Measurements from ENCODE around the gene B4GALT4. TPM values are rescaled to one million over a fixed set of nuclear protein-coding genes. Genes with fewer than 3 reads are reported as not detected.

The B4GALT4 gene
- total RNA-seq, 4 donors from 2014 or later: 5.7 to 13.4 (median 7.7) TPM

GRCh38 chr3:119222391-119222790 is 18.3 kb downstream of the B4GALT4 start:
- no peaks in the 10 kb centered on the region for H3K27me3 ChIP-seq
- peaks cover 0 to 45% of the 10 kb centered on the region in 2 donors for H3K36me3 ChIP-seq
- in situ Hi-C loops (cut with MboI; ENCODE audit: low sequenced_read_pairs in 4 of 4): no loop called here
- H3K4me1 ChIP-seq: no peaks in the 10 kb centered on the region
- H3K9me3 ChIP-seq: no peaks in the 10 kb centered on the region
- H3K4me3 ChIP-seq: no peak overlapping the region
- TF ChIP-seq POLR2A (IDR thresholded peaks at IDR 0.05) (no peak), CTCF (IDR thresholded peaks at IDR 0.05 in 4 of 5, conservative IDR thresholded peaks at IDR 0.05 in 1 of 5) (no peak)
- no peak for DNase-seq
- ATAC-seq: no peak
- no peak overlapping the region for H3K27ac ChIP-seq
- intact Hi-C loops (cut with DNase I; ENCODE audit: low total_unique reads): no loop called here

GRCh38 chr3:119221779-119222320 is 18.8 kb downstream of the B4GALT4 start:
- in situ Hi-C loops (cut with MboI; ENCODE audit: low sequenced_read_pairs in 4 of 4): no loop called here
- intact Hi-C loops (cut with DNase I; ENCODE audit: low total_unique reads): no loop called here
- Histone ChIP-seq H3K27ac (no peak overlapping the region), H3K27me3 (no peaks in the 10 kb centered on the region), H3K36me3 (peaks cover 0 to 50% of the 10 kb centered on the region in 2 donors), H3K4me3 (no peak overlapping the region), H3K4me1 (no peaks in the 10 kb centered on the region), H3K9me3 (no peaks in the 10 kb centered on the region)
- no peak for DNase-seq
- TF ChIP-seq POLR2A (IDR thresholded peaks at IDR 0.05) (no peak), CTCF (IDR thresholded peaks at IDR 0.05 in 4 of 5, conservative IDR thresholded peaks at IDR 0.05 in 1 of 5) (no peak)
- ATAC-seq: no peak

- H3K27ac ChIP-seq: no peak overlapping the region
- TF ChIP-seq CTCF (IDR thresholded peaks at IDR 0.05 in 4 of 5, conservative IDR thresholded peaks at IDR 0.05 in 1 of 5): no peak
- TF ChIP-seq POLR2A (IDR thresholded peaks at IDR 0.05): no peak
- H3K27me3 ChIP-seq: no peaks in the 10 kb centered on the region
- DNase-seq: no peak
- H3K9me3 ChIP-seq: no peaks in the 10 kb centered on the region
- H3K36me3 ChIP-seq: peaks cover 0 to 51% of the 10 kb centered on the region in 2 donors
- intact Hi-C loops (cut with DNase I; ENCODE audit: low total_unique reads) (no loop called here), in situ Hi-C loops (cut with MboI; ENCODE audit: low sequenced_read_pairs in 4 of 4) (no loop called here)
- H3K4me1 ChIP-seq: no peaks in the 10 kb centered on the region
- H3K4me3 ChIP-seq: no peak overlapping the region
- no peak for ATAC-seq
These were observed 19.6 kb downstream of the B4GALT4 start for GRCh38 chr3:119220970-119221667.

- no peak overlapping the region for H3K4me3 ChIP-seq
- ATAC-seq: no peak
- intact Hi-C loops (cut with DNase I; ENCODE audit: low total_unique reads) (no loop called here), in situ Hi-C loops (cut with MboI; ENCODE audit: low sequenced_read_pairs in 4 of 4) (no loop called here)
- peaks cover 0 to 56% of the 10 kb centered on the region in 2 donors for H3K36me3 ChIP-seq
- H3K4me1 ChIP-seq: no peaks in the 10 kb centered on the region
- DNase-seq: no peak
- H3K27me3 ChIP-seq: no peaks in the 10 kb centered on the region
- no peaks in the 10 kb centered on the region for H3K9me3 ChIP-seq
- TF ChIP-seq POLR2A (IDR thresholded peaks at IDR 0.05) (no peak), CTCF (IDR thresholded peaks at IDR 0.05 in 4 of 5, conservative IDR thresholded peaks at IDR 0.05 in 1 of 5) (no peak)
- no peak overlapping the region for H3K27ac ChIP-seq
These were observed 20.5 kb downstream of the B4GALT4 start for GRCh38 chr3:119220198-119220597.
